Smooth muscle cell (in vitro differentiated cells): Measurements from ENCODE around the gene NKAIN2. TPM values are rescaled to one million over a fixed set of nuclear protein-coding genes. Genes with fewer than 3 reads are reported as not detected.

Experiments
- DNase-seq: peaks from one replicate; lab custom pipeline; 2025; ENCODE audit not compliant: unreplicated experiment; lab: John Stamatoyannopoulos, UW
- H2AFZ ChIP-seq: fragments of 200-600 bp; sonication (generic); 2 replicates; pipeline ENCODE4 v1.6.0; 2016; ENCODE audit warnings: antibody characterized with exemption, low read depth, mild to moderate bottlenecking
- H3F3A ChIP-seq: fragments of 200-600 bp; sonication (generic); 2 replicates; pipeline ENCODE4 v1.6.0; 2017; ENCODE audit warnings: antibody characterized with exemption, low read depth
- H3K27ac ChIP-seq: fragments of 200-600 bp; sonication (generic); 2 replicates; pipeline ENCODE4 v1.5.1; 2016; ENCODE audit warnings: low read depth, mild to moderate bottlenecking
- H3K27me3 ChIP-seq: fragments of 200-600 bp; sonication (generic); 2 replicates; pipeline ENCODE4 v1.6.1; 2016; ENCODE audit warnings: low read depth, mild to moderate bottlenecking
- H3K36me3 ChIP-seq: fragments of 200-600 bp; sonication (generic); 2 replicates; pipeline ENCODE4 v1.5.1; 2016; ENCODE audit warnings: low read depth
- H3K4me1 ChIP-seq: fragments of 200-600 bp; sonication (generic); 2 replicates; pipeline ENCODE4 v1.5.1; 2016; ENCODE audit warnings: low read depth
- H3K4me2 ChIP-seq: fragments of 200-600 bp; sonication (generic); 2 replicates; pipeline ENCODE4 v1.6.0; 2016; ENCODE audit warnings: mild to moderate bottlenecking
- H3K4me3 ChIP-seq: fragments of 200-600 bp; sonication (generic); 2 replicates; pipeline ENCODE4 v1.5.1; 2016; ENCODE audit warnings: mild to moderate bottlenecking
- H3K79me2 ChIP-seq: fragments of 200-600 bp; sonication (generic); 2 replicates; pipeline ENCODE4 v1.6.0; 2016; ENCODE audit warnings: low read depth, mild to moderate bottlenecking
- H3K9ac ChIP-seq: fragments of 200-600 bp; sonication (generic); 2 replicates; pipeline ENCODE4 v1.6.0; 2016; ENCODE audit warnings: low read depth
- H3K9me3 ChIP-seq: fragments of 200-600 bp; sonication (generic); replicated peaks from 2 replicates; pipeline ENCODE4 v1.5.1; 2016; ENCODE audit warnings: low read depth
- H4K20me1 ChIP-seq: fragments of 200-600 bp; sonication (generic); 2 replicates; pipeline ENCODE4 v1.6.0; 2016; ENCODE audit warnings: low read depth
- WGBS: methylation state at CpG from one replicate; pipeline ENCODE4 v1.1.7; 2016; ENCODE audit warnings: low lambda C conversion rate; 5-methylcytosine and 5-hydroxymethylcytosine counted together
- polyA plus RNA-seq: library from polyadenylated mRNA; unstranded; fragments of >200 nt; fragmentation: Nextera tagmentation; extraction: Ambion mirVana; gene quantifications from 2 replicates; pipeline ENCODE4 v1.2.1, GENCODE V29; 2016
- total RNA-seq: library from RNA; depleted of rRNA; stranded (reverse); fragments of >200 nt; gene quantifications from 2 replicates; pipeline ENCODE4 v1.2.3, GENCODE V29; 2014
- TF ChIP-seq, protein P1 (sequence below): fragments of 200-600 bp; sonication (generic); IDR thresholded peaks from 2 replicates; pipeline ENCODE4 v1.5.1; 2017; ENCODE audit warnings: borderline replicate concordance, mild to moderate bottlenecking, antibody characterized with exemption; ENCODE audit not compliant: insufficient read depth, poor library complexity, severe bottlenecking

NKAIN2 gene
- total and polyA plus RNA-seq, 2 experiments from 2014 or later, result 0.09 TPM; not detected in 1

DNA sequence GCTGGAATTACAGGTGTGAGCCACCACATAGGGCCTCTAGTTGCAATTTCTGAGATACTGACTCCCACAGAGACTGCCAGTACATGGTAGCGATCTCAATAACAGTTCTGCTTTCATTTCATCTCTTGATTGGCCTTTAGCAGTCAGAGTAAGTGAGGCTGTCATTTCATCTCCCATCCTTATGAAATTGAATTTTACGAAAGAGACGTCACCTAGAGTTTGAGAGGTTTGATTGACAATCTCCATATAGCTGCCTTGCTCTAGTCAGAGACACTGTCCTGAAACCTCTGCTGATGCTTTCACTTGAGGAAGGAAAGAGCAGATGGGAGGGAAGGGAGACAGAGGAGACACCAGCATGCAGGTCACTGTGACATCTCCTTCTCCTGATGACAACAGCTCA is 466.1 kb downstream of the NKAIN2 start:
- no peaks in the 10 kb centered on the region for H3K36me3 ChIP-seq
- no peaks in the 10 kb centered on the region for H3F3A ChIP-seq
- 100% methylated on average over 3 of the region's 3 CpGs for WGBS
- no peak overlapping the region for H3K27ac ChIP-seq
- no peaks in the 10 kb centered on the region for H3K9me3 ChIP-seq
- no peak overlapping the region for H3K4me2 ChIP-seq
- no peaks in the 10 kb centered on the region for H3K4me1 ChIP-seq
- H3K79me2 ChIP-seq, result no peaks in the 10 kb centered on the region
- no peaks in the 10 kb centered on the region for H4K20me1 ChIP-seq
- H2AFZ ChIP-seq, result no peak overlapping the region
- DNase-seq, result no peak
- TF ChIP-seq, protein P1, sequence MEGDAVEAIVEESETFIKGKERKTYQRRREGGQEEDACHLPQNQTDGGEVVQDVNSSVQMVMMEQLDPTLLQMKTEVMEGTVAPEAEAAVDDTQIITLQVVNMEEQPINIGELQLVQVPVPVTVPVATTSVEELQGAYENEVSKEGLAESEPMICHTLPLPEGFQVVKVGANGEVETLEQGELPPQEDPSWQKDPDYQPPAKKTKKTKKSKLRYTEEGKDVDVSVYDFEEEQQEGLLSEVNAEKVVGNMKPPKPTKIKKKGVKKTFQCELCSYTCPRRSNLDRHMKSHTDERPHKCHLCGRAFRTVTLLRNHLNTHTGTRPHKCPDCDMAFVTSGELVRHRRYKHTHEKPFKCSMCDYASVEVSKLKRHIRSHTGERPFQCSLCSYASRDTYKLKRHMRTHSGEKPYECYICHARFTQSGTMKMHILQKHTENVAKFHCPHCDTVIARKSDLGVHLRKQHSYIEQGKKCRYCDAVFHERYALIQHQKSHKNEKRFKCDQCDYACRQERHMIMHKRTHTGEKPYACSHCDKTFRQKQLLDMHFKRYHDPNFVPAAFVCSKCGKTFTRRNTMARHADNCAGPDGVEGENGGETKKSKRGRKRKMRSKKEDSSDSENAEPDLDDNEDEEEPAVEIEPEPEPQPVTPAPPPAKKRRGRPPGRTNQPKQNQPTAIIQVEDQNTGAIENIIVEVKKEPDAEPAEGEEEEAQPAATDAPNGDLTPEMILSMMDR, result no peak
- no peak overlapping the region for H3K9ac ChIP-seq
- H3K4me3 ChIP-seq, result no peak overlapping the region
- H3K27me3 ChIP-seq, result no peaks in the 10 kb centered on the region

DNA sequence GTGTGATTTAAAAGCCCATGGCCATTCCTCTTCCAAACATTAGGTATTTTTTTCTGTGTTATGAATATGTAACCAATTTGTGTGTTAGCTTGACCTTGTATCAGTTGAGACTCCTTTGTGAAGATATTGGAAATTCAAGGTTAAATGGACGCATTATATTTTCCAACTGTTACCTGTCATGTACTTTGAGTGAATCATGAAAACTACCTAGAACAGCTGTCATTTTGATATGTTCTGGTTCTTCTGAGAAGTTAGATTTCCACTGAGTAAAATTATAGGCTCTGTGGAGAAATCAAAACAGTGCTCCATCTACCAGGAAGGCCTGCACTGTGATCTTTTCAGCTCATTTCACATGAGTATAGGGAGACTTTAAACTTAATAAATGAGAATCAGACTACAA is 470.0 kb downstream of the NKAIN2 start:
- no peaks in the 10 kb centered on the region for H4K20me1 ChIP-seq
- no peaks in the 10 kb centered on the region for H3K36me3 ChIP-seq
- TF ChIP-seq, protein P1, result no peak
- H3K9me3 ChIP-seq, result no peaks in the 10 kb centered on the region
- 96% methylated on average over 1 of the region's 1 CpG for WGBS
- no peaks in the 10 kb centered on the region for H3K4me1 ChIP-seq
- no peaks in the 10 kb centered on the region for H3K79me2 ChIP-seq
- no peak overlapping the region for H2AFZ ChIP-seq
- H3K9ac ChIP-seq, result no peak overlapping the region
- no peak overlapping the region for H3K27ac ChIP-seq
- no peak for DNase-seq
- no peak overlapping the region for H3K4me2 ChIP-seq
- no peak overlapping the region for H3K4me3 ChIP-seq
- no peaks in the 10 kb centered on the region for H3K27me3 ChIP-seq
- no peaks in the 10 kb centered on the region for H3F3A ChIP-seq

DNA sequence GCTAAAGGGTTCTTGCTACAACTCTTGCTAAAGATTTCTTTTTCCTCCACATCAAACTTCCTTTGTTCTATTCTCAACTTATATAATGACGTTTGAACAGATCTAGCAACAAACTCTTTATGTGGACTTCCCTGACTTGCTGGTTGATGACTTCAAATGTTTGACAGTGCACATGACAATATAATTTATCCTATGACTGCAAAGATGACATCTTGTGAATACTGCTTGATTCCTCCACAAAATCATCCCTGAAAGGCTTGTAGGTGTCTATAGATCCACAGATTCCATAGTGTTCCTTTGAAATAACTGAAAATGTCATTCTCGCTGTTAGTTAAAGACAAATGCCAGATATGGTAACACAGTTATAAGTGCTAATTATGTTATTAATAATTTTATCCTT is 478.9 kb downstream of the NKAIN2 start:
- Histone ChIP-seq H3K36me3 (no peaks in the 10 kb centered on the region), H3K27ac (no peak overlapping the region), H3K4me3 (no peak overlapping the region), H3K27me3 (no peaks in the 10 kb centered on the region), H3K9me3 (no peaks in the 10 kb centered on the region), H3K4me2 (no peak overlapping the region), H3K79me2 (no peaks in the 10 kb centered on the region), H4K20me1 (no peaks in the 10 kb centered on the region), H3K4me1 (no peaks in the 10 kb centered on the region), H3K9ac (no peak overlapping the region), H3F3A (no peaks in the 10 kb centered on the region), H2AFZ (no peak overlapping the region)
- TF ChIP-seq, protein P1, result no peak
- WGBS, result 88% methylated on average over 2 of the region's 2 CpGs
- DNase-seq, result no peak

DNA sequence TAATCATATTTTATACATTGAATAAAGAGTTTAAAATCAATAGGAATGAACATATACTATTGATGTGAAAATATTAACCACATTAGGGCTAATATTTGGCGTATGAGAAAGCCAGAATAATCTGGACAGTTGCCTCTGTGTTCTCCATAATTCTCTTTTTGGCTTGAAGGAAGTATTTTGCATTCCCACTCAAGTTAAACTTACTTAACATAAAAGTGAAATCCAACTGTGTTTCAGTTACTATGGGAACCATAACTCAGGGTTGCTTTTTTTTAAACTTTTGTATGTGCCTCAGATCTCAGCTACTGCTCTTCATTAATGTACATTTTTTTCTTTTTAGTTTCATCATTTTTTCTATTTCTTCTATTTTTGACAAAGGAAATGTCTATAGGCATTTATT is 479.8 kb downstream of the NKAIN2 start:
- Histone ChIP-seq H2AFZ (no peak overlapping the region), H3K4me1 (no peaks in the 10 kb centered on the region), H3K9ac (no peak overlapping the region), H3K27ac (no peak overlapping the region), H3K4me2 (no peak overlapping the region), H3K36me3 (no peaks in the 10 kb centered on the region), H3K9me3 (no peaks in the 10 kb centered on the region), H3F3A (no peaks in the 10 kb centered on the region), H3K27me3 (no peaks in the 10 kb centered on the region), H3K4me3 (no peak overlapping the region), H4K20me1 (no peaks in the 10 kb centered on the region), H3K79me2 (no peaks in the 10 kb centered on the region)
- TF ChIP-seq, protein P1, result no peak
- 93% methylated on average over 1 of the region's 1 CpG for WGBS
- DNase-seq, result no peak
